ENCODE results near the gene AFAP1. TPM values are rescaled to one million over a fixed set of nuclear protein-coding genes. Genes with fewer than 3 reads are reported as not detected.

The AFAP1 gene
- total RNA-seq, 1 donor from 2014 or later, result 27.8 TPM

DNA sequence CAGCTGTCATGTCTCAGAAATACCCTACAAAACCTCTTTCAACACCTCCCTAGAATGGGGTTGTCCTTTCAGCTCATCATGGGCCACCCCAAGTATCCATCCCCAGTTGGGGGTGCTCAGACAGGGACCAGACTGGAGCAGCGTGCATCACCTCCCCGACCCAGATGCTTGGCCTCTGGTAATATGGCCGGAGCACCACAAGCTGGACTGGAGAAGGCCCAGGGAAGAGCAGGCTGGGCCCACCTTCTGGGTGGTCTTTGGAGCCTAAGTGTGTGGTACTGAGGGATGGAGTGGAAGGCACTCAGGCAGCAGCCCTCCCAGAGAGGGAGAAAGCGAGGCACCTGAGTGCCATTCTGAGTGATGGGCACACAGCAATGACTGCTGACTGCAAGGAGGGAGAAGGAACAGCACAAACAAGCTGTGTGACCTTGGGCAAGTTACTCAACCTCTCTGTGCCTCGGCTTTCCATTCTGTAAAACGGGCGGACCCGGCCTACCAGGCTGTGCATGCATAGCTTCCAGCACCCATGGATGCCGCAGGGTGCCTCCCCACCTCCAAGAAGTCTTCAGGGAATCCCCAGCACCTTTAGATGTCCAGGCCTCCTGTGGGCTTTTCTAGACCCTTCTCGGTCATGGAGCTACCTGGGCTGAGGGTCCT is 228.2 kb downstream of the AFAP1 start:
- TF ChIP-seq, protein P1, sequence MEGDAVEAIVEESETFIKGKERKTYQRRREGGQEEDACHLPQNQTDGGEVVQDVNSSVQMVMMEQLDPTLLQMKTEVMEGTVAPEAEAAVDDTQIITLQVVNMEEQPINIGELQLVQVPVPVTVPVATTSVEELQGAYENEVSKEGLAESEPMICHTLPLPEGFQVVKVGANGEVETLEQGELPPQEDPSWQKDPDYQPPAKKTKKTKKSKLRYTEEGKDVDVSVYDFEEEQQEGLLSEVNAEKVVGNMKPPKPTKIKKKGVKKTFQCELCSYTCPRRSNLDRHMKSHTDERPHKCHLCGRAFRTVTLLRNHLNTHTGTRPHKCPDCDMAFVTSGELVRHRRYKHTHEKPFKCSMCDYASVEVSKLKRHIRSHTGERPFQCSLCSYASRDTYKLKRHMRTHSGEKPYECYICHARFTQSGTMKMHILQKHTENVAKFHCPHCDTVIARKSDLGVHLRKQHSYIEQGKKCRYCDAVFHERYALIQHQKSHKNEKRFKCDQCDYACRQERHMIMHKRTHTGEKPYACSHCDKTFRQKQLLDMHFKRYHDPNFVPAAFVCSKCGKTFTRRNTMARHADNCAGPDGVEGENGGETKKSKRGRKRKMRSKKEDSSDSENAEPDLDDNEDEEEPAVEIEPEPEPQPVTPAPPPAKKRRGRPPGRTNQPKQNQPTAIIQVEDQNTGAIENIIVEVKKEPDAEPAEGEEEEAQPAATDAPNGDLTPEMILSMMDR (IDR thresholded peaks at IDR 0.05; ENCODE audit: unreplicated experiment), result no peak
- Mint-ChIP-seq H3K27me3 (ENCODE audit: unreplicated experiment) (peaks cover 13% of the 10 kb centered on the region), H3K4me3 (ENCODE audit: unreplicated experiment) (no peak overlapping the region), H3K9me3 (ENCODE audit: unreplicated experiment) (no peaks in the 10 kb centered on the region), H3K4me1 (ENCODE audit: unreplicated experiment) (no peaks in the 10 kb centered on the region), H3K36me3 (ENCODE audit: low read depth, unreplicated experiment) (peaks cover 4% of the 10 kb centered on the region), H3K27ac (ENCODE audit: unreplicated experiment) (no peak overlapping the region)
- DNase-seq (ENCODE audit: low spot score), result no peak

DNA sequence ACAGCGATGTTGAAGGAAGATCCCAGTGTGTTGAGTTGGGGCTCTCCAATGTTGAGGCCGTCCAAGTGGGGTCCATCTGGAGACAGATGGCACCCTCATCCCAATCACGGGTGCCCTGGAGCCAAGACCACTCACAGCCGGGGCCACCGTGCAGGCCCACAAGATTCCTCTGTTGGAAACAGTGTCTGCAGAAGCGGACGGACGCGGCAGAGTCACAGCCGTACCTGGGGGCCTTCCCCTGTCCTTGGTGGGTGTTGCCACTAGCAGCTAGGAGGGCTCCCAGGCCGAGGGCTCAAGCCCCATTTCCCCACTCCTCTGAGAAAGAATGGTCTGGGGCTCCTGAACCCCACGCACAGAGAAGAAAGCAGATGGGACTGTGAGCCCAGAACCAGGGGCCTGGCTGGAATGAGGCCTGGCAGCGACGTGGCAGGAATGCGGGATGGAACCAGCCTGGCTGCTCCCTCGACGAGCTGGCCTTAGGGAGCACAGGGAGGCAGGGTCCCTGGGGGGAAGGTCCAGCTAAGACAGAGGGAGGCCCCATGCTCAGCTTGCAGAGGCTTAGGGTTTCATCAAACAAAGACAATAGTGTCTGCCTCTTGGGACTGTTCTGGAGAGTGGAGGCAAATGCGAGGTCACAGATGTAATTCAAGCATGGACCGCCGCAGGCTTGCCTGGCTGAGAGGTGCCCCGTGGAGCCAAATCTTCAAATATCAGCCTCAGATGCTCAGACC is 228.9 kb downstream of the AFAP1 start:
- Mint-ChIP-seq H3K4me3 (ENCODE audit: unreplicated experiment) (no peak overlapping the region), H3K27ac (ENCODE audit: unreplicated experiment) (no peak overlapping the region), H3K27me3 (ENCODE audit: unreplicated experiment) (peaks cover 13% of the 10 kb centered on the region), H3K4me1 (ENCODE audit: unreplicated experiment) (no peaks in the 10 kb centered on the region), H3K9me3 (ENCODE audit: unreplicated experiment) (no peaks in the 10 kb centered on the region), H3K36me3 (ENCODE audit: low read depth, unreplicated experiment) (peaks cover 4% of the 10 kb centered on the region)
- TF ChIP-seq, protein P1 (IDR thresholded peaks at IDR 0.05; ENCODE audit: unreplicated experiment), result no peak
- no peak for DNase-seq (ENCODE audit: low spot score)

DNA sequence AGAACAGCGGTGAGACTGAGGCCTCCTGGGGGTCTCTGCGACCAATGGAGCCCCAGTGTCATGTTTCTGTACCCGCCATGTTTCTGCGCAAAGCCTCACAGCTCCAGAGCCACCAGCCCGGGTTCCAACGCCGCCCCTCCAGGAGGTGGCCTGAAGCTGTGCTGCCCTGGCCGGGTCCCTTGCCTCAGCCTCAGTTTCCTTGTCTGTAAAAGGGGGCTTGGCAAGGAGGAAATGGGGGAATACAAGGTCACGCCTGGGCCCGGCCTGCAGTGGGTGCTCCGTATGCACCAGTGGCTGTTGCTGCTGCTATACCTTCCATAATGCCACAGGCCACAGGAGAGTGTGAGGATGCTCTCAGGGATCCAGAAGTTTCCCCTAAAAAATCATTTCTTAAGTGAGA is 229.5 kb downstream of the AFAP1 start:
- Mint-ChIP-seq H3K4me3 (ENCODE audit: unreplicated experiment) (no peak overlapping the region), H3K4me1 (ENCODE audit: unreplicated experiment) (no peaks in the 10 kb centered on the region), H3K27me3 (ENCODE audit: unreplicated experiment) (peaks cover 11% of the 10 kb centered on the region), H3K9me3 (ENCODE audit: unreplicated experiment) (no peaks in the 10 kb centered on the region), H3K27ac (ENCODE audit: unreplicated experiment) (no peak overlapping the region), H3K36me3 (ENCODE audit: low read depth, unreplicated experiment) (peaks cover 4% of the 10 kb centered on the region)
- DNase-seq (ENCODE audit: low spot score), result no peak
- TF ChIP-seq, protein P1 (IDR thresholded peaks at IDR 0.05; ENCODE audit: unreplicated experiment), result no peak

DNA sequence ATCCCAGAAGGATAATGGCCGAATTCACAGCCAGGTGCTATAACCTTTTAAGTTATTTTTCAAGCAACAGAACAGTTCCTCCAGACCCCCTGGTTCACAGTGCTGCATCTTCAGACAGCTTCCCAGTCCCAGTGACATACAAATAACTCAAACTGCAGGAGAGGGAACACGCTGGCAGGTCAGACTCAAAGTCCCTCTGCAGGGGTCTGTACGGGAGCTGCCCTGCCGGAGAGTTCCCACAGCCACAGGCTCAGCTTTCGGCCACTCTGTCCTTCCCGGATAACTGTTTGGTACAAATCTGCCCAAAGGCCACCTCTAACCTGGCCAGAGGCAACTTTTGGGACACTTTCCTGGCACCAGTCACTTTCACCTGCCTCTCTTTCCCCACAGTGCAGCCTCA is 230.2 kb downstream of the AFAP1 start:
- no peaks in the 10 kb centered on the region for H3K36me3 Mint-ChIP-seq (ENCODE audit: low read depth, unreplicated experiment)
- H3K27ac Mint-ChIP-seq (ENCODE audit: unreplicated experiment), result no peak overlapping the region
- peaks cover 9% of the 10 kb centered on the region for H3K27me3 Mint-ChIP-seq (ENCODE audit: unreplicated experiment)
- TF ChIP-seq, protein P1 (IDR thresholded peaks at IDR 0.05; ENCODE audit: unreplicated experiment), result no peak
- H3K9me3 Mint-ChIP-seq (ENCODE audit: unreplicated experiment), result no peaks in the 10 kb centered on the region
- no peaks in the 10 kb centered on the region for H3K4me1 Mint-ChIP-seq (ENCODE audit: unreplicated experiment)
- no peak for DNase-seq (ENCODE audit: low spot score)
- no peak overlapping the region for H3K4me3 Mint-ChIP-seq (ENCODE audit: unreplicated experiment)

DNA sequence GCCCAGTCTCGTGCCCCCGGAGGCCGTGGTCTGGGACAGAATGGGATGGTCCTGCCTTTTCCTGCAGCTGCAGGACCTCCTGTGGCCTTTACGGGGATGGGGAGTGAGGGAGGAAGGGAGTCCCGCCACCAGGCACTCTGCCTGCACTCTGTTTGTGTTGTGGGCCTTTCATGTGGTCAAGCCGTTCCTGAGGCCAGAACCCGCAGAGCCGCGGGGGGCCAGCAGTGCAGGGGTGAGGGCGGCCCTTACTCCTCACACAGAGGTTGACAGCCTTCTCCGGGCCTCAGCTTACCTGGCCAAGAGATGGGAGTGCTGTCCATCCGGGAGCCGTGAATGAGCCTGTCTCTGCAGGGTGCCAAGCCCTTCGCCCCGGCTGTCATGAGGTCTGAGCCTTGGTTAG is 230.7 kb downstream of the AFAP1 start:
- H3K4me1 Mint-ChIP-seq (ENCODE audit: unreplicated experiment), result no peaks in the 10 kb centered on the region
- H3K9me3 Mint-ChIP-seq (ENCODE audit: unreplicated experiment), result no peaks in the 10 kb centered on the region
- no peak overlapping the region for H3K27ac Mint-ChIP-seq (ENCODE audit: unreplicated experiment)
- H3K4me3 Mint-ChIP-seq (ENCODE audit: unreplicated experiment), result no peak overlapping the region
- peaks cover 9% of the 10 kb centered on the region for H3K27me3 Mint-ChIP-seq (ENCODE audit: unreplicated experiment)
- TF ChIP-seq, protein P1 (IDR thresholded peaks at IDR 0.05; ENCODE audit: unreplicated experiment), result no peak
- no peak for DNase-seq (ENCODE audit: low spot score)
- no peaks in the 10 kb centered on the region for H3K36me3 Mint-ChIP-seq (ENCODE audit: low read depth, unreplicated experiment)

Measured in endothelial cell (in vitro differentiated cells).